K562 (cell line): ENCODE results near the gene KLHL35. TPM values are rescaled to one million over a fixed set of nuclear protein-coding genes. Genes with fewer than 3 reads are reported as not detected.
"Not testable (repeated sequence)": the region's sequence is repeated elsewhere in the genome, so short reads cannot be mapped to it uniquely, and the experiment has no call there.

Experiments used
- ATAC-seq: fragments of 200-7000 bp; cut with Tn5 transposase; 3 replicates; pipeline ENCODE4 v1.9.1; 2020; ENCODE audit warnings: moderate library complexity
- BruUV-seq: library from RNA; stranded (reverse); fragments of 400-500 nt; replicated peaks from 2 replicates; lab custom pipeline; 2021; lab: Mats Ljungman, UMichigan
- CTCF ChIA-PET: fragments of 300-600 bp; formaldehyde crosslinking; extraction: SDS; loops from one replicate; lab custom pipeline; 2021; ENCODE audit warnings: low intra/inter-chr PET ratio; lab: Yijun Ruan, JAX
- POLR2A ChIA-PET: fragments of 300-600, 350-650 bp; sonication (Branson Sonifier 250); formaldehyde crosslinking; extraction: SDS; loops from one replicate; lab custom pipeline; 2021; ENCODE audit warnings: antibody characterized with exemption, inconsistent platforms; lab: Yijun Ruan, JAX
- DNase-seq, 4 experiments: peaks; one replicate each; pipeline versions ENCODE4 v3.0.0 to v3.0.0-alpha.2; 2011 to 2018; ENCODE audit warnings: low spot score in 3 of 4, mixed read lengths in 3 of 4; ENCODE audit errors: extremely low read depth in 1 of 4
- FAIRE-seq: peaks from 2 replicates; lab custom pipeline; 2011; peaks lifted over from hg19 to GRCh38; lab: Jason Lieb, UNC
- H2AFZ ChIP-seq: 2 replicates; pipeline ENCODE4 v1.6.0; 2011; ENCODE audit warnings: low read depth, low read length, control low read depth, inconsistent platforms
- H3K27ac ChIP-seq: fragments of 200-600 bp; 3 replicates; pipeline ENCODE4 v1.8.0; 2011; ENCODE audit warnings: low read depth, mild to moderate bottlenecking, control low read depth, inconsistent platforms, low read length, moderate library complexity, mixed read lengths; ENCODE audit errors: extremely low read depth
- H3K27me3 ChIP-seq, 2 experiments: fragments of 300-600 bp in 1 of 2; 2 replicates in 1 of 2; 3 replicates in 1 of 2; pipeline versions ENCODE4 v1.6.0 to v1.8.0; 2011; ENCODE audit warnings: inconsistent platforms in 2 of 2, low read length in 2 of 2, mild to moderate bottlenecking in 1 of 2, mixed read lengths in 1 of 2, moderate library complexity in 1 of 2; ENCODE audit not compliant: control insufficient read depth in 2 of 2, insufficient read depth in 2 of 2
- H3K36me3 ChIP-seq: fragments of 300-600 bp; 3 replicates; pipeline ENCODE4 v1.8.0; 2011; ENCODE audit warnings: mild to moderate bottlenecking, low read length, inconsistent platforms; ENCODE audit not compliant: control insufficient read depth, insufficient read depth
- H3K4me1 ChIP-seq, 2 experiments: fragments of 200-600 bp in 1 of 2; replicated peaks in 1 of 2; 2 replicates in 1 of 2; 3 replicates in 1 of 2; pipeline versions ENCODE4 v1.5.1 to v1.8.0; 2011; ENCODE audit warnings: inconsistent platforms in 2 of 2, low read length in 2 of 2, mild to moderate bottlenecking in 1 of 2, mixed read lengths in 1 of 2, moderate library complexity in 1 of 2; ENCODE audit not compliant: control insufficient read depth in 2 of 2, insufficient read depth in 2 of 2
- H3K4me2 ChIP-seq: 2 replicates; pipeline ENCODE4 v1.6.1; 2011; ENCODE audit warnings: low read length, control low read depth, inconsistent platforms, mixed read lengths; ENCODE audit not compliant: insufficient read depth
- H3K4me3 ChIP-seq: fragments of 200-600 bp; sonication (generic), shearing (Covaris generic); 2 replicates; pipeline ENCODE4 v1.5.1; 2016; ENCODE audit warnings: control low read depth, inconsistent platforms
- H3K79me2 ChIP-seq: fragments of 200-600 bp; 3 replicates; pipeline ENCODE4 v1.8.0; 2011; ENCODE audit warnings: low read length, inconsistent platforms; ENCODE audit not compliant: control insufficient read depth, insufficient read depth
- H3K9ac ChIP-seq, 2 experiments: 2 replicates each; pipeline versions ENCODE4 v1.6.0 to v1.6.1; 2011; ENCODE audit warnings: low read depth in 2 of 2, low read length in 2 of 2, control low read depth in 1 of 2, inconsistent platforms in 1 of 2, mild to moderate bottlenecking in 1 of 2, mixed read lengths in 1 of 2; ENCODE audit not compliant: insufficient read depth in 1 of 2
- H3K9me1 ChIP-seq: one replicate; pipeline ENCODE4 v1.6.0; 2011; ENCODE audit warnings: inconsistent platforms, mild to moderate bottlenecking, low read length, moderate library complexity; ENCODE audit not compliant: control insufficient read depth, insufficient read depth
- H3K9me3 ChIP-seq: replicated peaks from 2 replicates; pipeline ENCODE4 v1.5.1; 2011; ENCODE audit warnings: low read depth, low read length, inconsistent platforms; ENCODE audit not compliant: control insufficient read depth, insufficient read depth
- H4K20me1 ChIP-seq: replicated peaks from 2 replicates; pipeline ENCODE4 v1.6.1; 2011; ENCODE audit warnings: low read length, inconsistent platforms, mixed read lengths; ENCODE audit not compliant: control insufficient read depth, insufficient read depth
- ARNT ChIP-seq, 2 experiments: fragments of 450-650 bp; IDR thresholded peaks; 2 replicates each; pipeline ENCODE4 v1.6.1; 2016; ENCODE audit warnings: mild to moderate bottlenecking in 1 of 2
- L3MBTL2 ChIP-seq: fragments of 450-650 bp; IDR thresholded peaks from 2 replicates; pipeline ENCODE4 v1.6.1; 2016; ENCODE audit warnings: mild to moderate bottlenecking, moderate library complexity
- LARP7 ChIP-seq: fragments of 450-650 bp; IDR thresholded peaks from 2 replicates; pipeline ENCODE4 v1.6.1; 2016
- RAD21 ChIP-seq, 2 experiments: fragments of 250-450 bp in 1 of 2; fragments of 450-650 bp in 1 of 2; sonication (Bioruptor Pico) in 1 of 2; formaldehyde crosslinking in 1 of 2; IDR thresholded peaks in 1 of 2; conservative IDR thresholded peaks in 1 of 2; 2 replicates each; pipeline versions ENCODE4 v1.4.0 to v1.8.0; 2020 to 2022; ENCODE audit warnings: mild to moderate bottlenecking in 2 of 2, moderate library complexity in 1 of 2
- REST ChIP-seq, 2 experiments: fragments of 450-650 bp; formaldehyde crosslinking in 1 of 2; IDR thresholded peaks; 2 replicates each; pipeline versions ENCODE4 v1.4.0 to v1.6.1; 2014 to 2020; ENCODE audit warnings: mild to moderate bottlenecking in 2 of 2, borderline replicate concordance in 1 of 2, low read depth in 1 of 2
- SMC3 ChIP-seq: conservative IDR thresholded peaks from 2 replicates; pipeline ENCODE4 v1.6.1; 2011; ENCODE audit warnings: low read depth, low read length, improper control_type of control experiment; ENCODE audit not compliant: insufficient read depth
- WGBS: fragments of 100-300 bp; shearing (Covaris generic); methylation state at CpG from one replicate; pipeline ENCODE4 v1.1.6; 2016; ENCODE audit warnings: low coverage, mixed read lengths; ENCODE audit not compliant: insufficient coverage; ENCODE audit errors: missing lambda C conversion rate; 5-methylcytosine and 5-hydroxymethylcytosine counted together
- in situ Hi-C: fragments of 300-500 bp; cut with MboI; formaldehyde crosslinking; loops from 4 replicates; pipeline ENCODE4 v1.15.0; 2018; ENCODE audit warnings: inconsistent platforms, mixed read lengths
- intact Hi-C: fragments of 100-400 bp; cut with micrococcal nuclease; formaldehyde crosslinking; loops from 2 replicates; pipeline ENCODE4 v1.14.2; 2022
- polyA plus RNA-seq, 8 experiments: library from polyadenylated mRNA; depleted of rRNA in 4 of 8; stranded (reverse) in 5 of 8; unstranded in 3 of 8; fragments of >200 nt; fragmentation: Nextera tagmentation in 2 of 8; fragmentation: Illumina TruSeq in 1 of 8; extraction: Ambion mirVana in 2 of 8; extraction: Trizol in 1 of 8; gene quantifications; 2 replicates each; pipeline versions ENCODE4 v1.2.1 to v1.2.3, GENCODE V29; 2011 to 2014; ENCODE audit warnings: inconsistent platforms in 1 of 8, missing spikeins in 1 of 8
- total RNA-seq, 7 experiments: library from RNA; depleted of rRNA in 6 of 7; stranded (reverse); fragments of >200 nt in 6 of 7; fragmentation: Illumina TruSeq in 2 of 7; extraction: Trizol in 2 of 7; gene quantifications; 2 replicates each; pipeline versions ENCODE4 v1.2.1 to v1.2.3, GENCODE V29; 2011 to 2021; ENCODE audit warnings: low replicate concordance in 1 of 7

The KLHL35 gene
- total and polyA plus RNA-seq, 9 of the 15 experiments (the other 6 are each of a cell fraction or from before 2014, with no cell fraction given): not detected

- 77% methylated on average over 11 of the region's 17 CpGs for WGBS
- H3K27ac ChIP-seq, H2AFZ ChIP-seq, in situ Hi-C loops, H3K9ac ChIP-seq, DNase-seq, POLR2A ChIA-PET, H3K79me2 ChIP-seq, H3K36me3 ChIP-seq, H3K9me1 ChIP-seq, ATAC-seq, H4K20me1 ChIP-seq, H3K9me3 ChIP-seq, H3K4me3 ChIP-seq, H3K4me2 ChIP-seq, FAIRE-seq, CTCF ChIA-PET, intact Hi-C loops, BruUV-seq, H3K27me3 ChIP-seq: not testable (repeated sequence)
- H3K4me1 ChIP-seq: peaks cover 12 to 22% of the 10 kb centered on the region in 2 experiments; a peak in 4 of 5 replicates
These were observed 54.2 kb downstream of the KLHL35 start for GRCh38 chr11:75378776-75379175.

- Histone ChIP-seq H3K79me2 (no peaks in the 10 kb centered on the region), H3K4me1 (peaks cover 19 to 24% of the 10 kb centered on the region in 2 experiments), H2AFZ (peak overlapping the region; percentile 40; the same call in 1 of the 2 replicates), H3K4me3 (no peak overlapping the region), H3K9ac (peak overlapping the region in 1 of 2 experiments; percentile 50; a peak in 2 of 4 replicates), H3K27me3 (no peaks in the 10 kb centered on the region), H3K9me3 (no peaks in the 10 kb centered on the region), H4K20me1 (no peaks in the 10 kb centered on the region), H3K36me3 (no peaks in the 10 kb centered on the region), H3K27ac (no peak overlapping the region), H3K4me2 (no peak overlapping the region), H3K9me1 (no peaks in the 10 kb centered on the region)
- ChIA-PET CTCF (no interaction called here), POLR2A (interaction anchor here (0.6 to 1.1 kb wide), 2 partner anchors 12 to 425 kb away, joined by 3 to 5 read pairs; no protein-coding TSS in a partner anchor)
- 9% methylated on average over 9 of the region's 9 CpGs for WGBS
- DNase-seq (peak; percentile 36 to 61 (median 46)), FAIRE-seq (peak; percentile 77), ATAC-seq (peak; percentile 87)
- no TSS peak for BruUV-seq
- intact Hi-C loops (loop anchor here (2.0 kb wide), 1 partner anchor 47 kb away; no protein-coding TSS in a partner anchor), in situ Hi-C loops (no loop called here)
- TF ChIP-seq L3MBTL2: peak; percentile 50; the same call in 1 of the 2 replicates
- TF ChIP-seq ARNT (IDR thresholded peaks at IDR 0.05): no peak
- no peak for TF ChIP-seq LARP7
- peak; percentile 39 to 64 for TF ChIP-seq RAD21 (CRISPR knock-in tag; conservative IDR thresholded peaks at IDR 0.05 in 1 of 2, IDR thresholded peaks at IDR 0.05 in 1 of 2)
- TF ChIP-seq REST (IDR thresholded peaks at IDR 0.05; ENCODE audit: borderline replicate concordance): peak; percentile 70; the same call in 1 of the 2 replicates
- TF ChIP-seq REST (CRISPR knock-in tag; IDR thresholded peaks at IDR 0.05; ENCODE audit: low read depth): no peak
- TF ChIP-seq SMC3: peak; percentile 31; the same call in 1 of the 2 replicates
These were observed 56.8 kb downstream of the KLHL35 start for GRCh38 chr11:75376175-75376574.
